Testis (tissue), 3 donors: ENCODE measurements around the gene VPS72. TPM values are rescaled to one million over a fixed set of nuclear protein-coding genes. Genes with fewer than 3 reads are reported as not detected.

ENCODE experiments used
- DNase-seq: peaks from one replicate; pipeline ENCODE4 v3.0.0-alpha.2; 2019
- H3K27ac ChIP-seq, 2 donors: fragments of 200-600 bp; sonication (generic); one replicate each; pipeline ENCODE4 v1.5.1; 2019
- H3K27me3 ChIP-seq: fragments of 200-600 bp; sonication (generic); one replicate; pipeline ENCODE4 v1.5.1; 2019
- H3K36me3 ChIP-seq: fragments of 200-600 bp; sonication (generic); one replicate; pipeline ENCODE4 v1.5.1; 2017; ENCODE audit warnings: low read depth; ENCODE audit errors: missing control alignments
- H3K4me1 ChIP-seq: fragments of 200-600 bp; sonication (generic); one replicate; pipeline ENCODE4 v1.5.1; 2019
- H3K4me3 ChIP-seq, 2 donors: fragments of 200-600 bp; sonication (generic); one replicate each; pipeline ENCODE4 v1.5.1; 2017 to 2019
- H3K9me3 ChIP-seq: fragments of 200-600 bp; sonication (generic); one replicate; pipeline ENCODE4 v1.5.1; 2017
- CTCF ChIP-seq, 3 experiments: fragments of 450-650 bp in 2 of 3; fragments of 200-600 bp in 1 of 3; sonication (generic) in 1 of 3; IDR thresholded peaks; one replicate each; pipeline ENCODE4 v1.5.1; 2016 to 2019; ENCODE audit warnings: antibody characterized with exemption in 3 of 3, mild to moderate bottlenecking in 2 of 3, moderate library complexity in 1 of 3
- POLR2A ChIP-seq: fragments of 450-650 bp; IDR thresholded peaks from one replicate; pipeline ENCODE4 v1.6.1; 2017; ENCODE audit warnings: antibody characterized with exemption, mild to moderate bottlenecking, moderate library complexity
- WGBS, 2 donors: methylation state at CpG; one replicate each; pipeline ENCODE4 v1.1.5; 2018; 5-methylcytosine and 5-hydroxymethylcytosine counted together
- intact Hi-C: fragments of 100-400 bp; cut with DNase I; formaldehyde crosslinking; loops from one replicate; pipeline ENCODE4 v1.15.1; 2023; ENCODE audit warnings: low total_unique reads
- polyA plus RNA-seq: library from polyadenylated mRNA; stranded (reverse); fragments of 350-450 nt; fragmentation: Illumina TruSeq; extraction: RNeasy Lipid Tissue Mini Kit (QIAGEN cat#74804); gene quantifications from one replicate; pipeline ENCODE4 v1.2.3, GENCODE V29; 2014; ENCODE audit warnings: low read depth, low replicate concordance; ENCODE audit not compliant: insufficient read depth
- total RNA-seq, 2 donors: library from RNA; depleted of rRNA; stranded (reverse); fragments of >200 nt; gene quantifications; one replicate each; pipeline ENCODE4 v1.2.3, GENCODE V29; 2016

VPS72 gene
- total and polyA plus RNA-seq, 3 donors from 2014 or later = 31.9 to 57.9 (median 42.7) TPM

- peaks cover 46% of the 10 kb centered on the region for H3K4me1 ChIP-seq
Measured at GRCh38 chr1:151146072-151146411, 44.0 kb downstream of the VPS72 start.

GRCh38 chr1:151145304-151146071 is 44.5 kb downstream of the VPS72 start:
- H3K4me3 ChIP-seq = peak overlapping the region; percentile 86 to 93
- no peak for TF ChIP-seq POLR2A
- no peak for TF ChIP-seq CTCF (IDR thresholded peaks at IDR 0.05)
- peak overlapping the region; percentile 66 to 83 for H3K27ac ChIP-seq
- H3K27me3 ChIP-seq = no peaks in the 10 kb centered on the region
- WGBS, 2 donors = 4 to 5% methylated on average over 17 to 43 of the region's 43 CpGs
- H3K36me3 ChIP-seq = no peaks in the 10 kb centered on the region
- H3K9me3 ChIP-seq = no peaks in the 10 kb centered on the region
- intact Hi-C loops = no loop called here
- H3K4me1 ChIP-seq = peaks cover 46% of the 10 kb centered on the region
- peak; percentile 31 for DNase-seq

More at GRCh38 chr1:151146072-151146411, 44.0 kb downstream of the VPS72 start:
- intact Hi-C loops = no loop called here
- WGBS, 2 donors = 0% methylated on average over 12 to 26 of the region's 26 CpGs
- Histone ChIP-seq H3K27ac (peak overlapping the region; percentile 66 to 83), H3K9me3 (no peaks in the 10 kb centered on the region), H3K27me3 (no peaks in the 10 kb centered on the region), H3K36me3 (no peaks in the 10 kb centered on the region), H3K4me3 (peak overlapping the region; percentile 86 to 93)
- no peak for TF ChIP-seq CTCF (IDR thresholded peaks at IDR 0.05)
- no peak for TF ChIP-seq POLR2A
- no peak for DNase-seq

GRCh38 chr1:151144474-151145303 is 45.3 kb downstream of the VPS72 start:
- peaks cover 41% of the 10 kb centered on the region for H3K4me1 ChIP-seq
- H3K4me3 ChIP-seq = peak overlapping the region; percentile 86 to 93
- no peaks in the 10 kb centered on the region for H3K36me3 ChIP-seq
- WGBS, 2 donors = 32 to 38% methylated on average over 7 of the region's 7 CpGs
- no peaks in the 10 kb centered on the region for H3K9me3 ChIP-seq
- intact Hi-C loops = no loop called here
- TF ChIP-seq POLR2A = no peak
- TF ChIP-seq CTCF (IDR thresholded peaks at IDR 0.05) = no peak
- no peak for DNase-seq
- peak overlapping the region; percentile 66 to 83 for H3K27ac ChIP-seq
- H3K27me3 ChIP-seq = no peaks in the 10 kb centered on the region

GRCh38 chr1:151143986-151144385 is 46.0 kb downstream of the VPS72 start:
- Histone ChIP-seq H3K9me3 (no peaks in the 10 kb centered on the region), H3K27ac (peak overlapping the region; percentile 31 to 60), H3K27me3 (no peaks in the 10 kb centered on the region), H3K4me3 (peak overlapping the region in 1 of 2 donors; percentile 93), H3K36me3 (no peaks in the 10 kb centered on the region), H3K4me1 (peaks cover 36% of the 10 kb centered on the region)
- DNase-seq = no peak
- TF ChIP-seq CTCF (IDR thresholded peaks at IDR 0.05) = no peak
- TF ChIP-seq POLR2A = no peak
- WGBS, 2 donors = 52 to 60% methylated on average over 5 of the region's 5 CpGs
- intact Hi-C loops = no loop called here
